ENCODE results near the gene SIRT6.

DNA sequence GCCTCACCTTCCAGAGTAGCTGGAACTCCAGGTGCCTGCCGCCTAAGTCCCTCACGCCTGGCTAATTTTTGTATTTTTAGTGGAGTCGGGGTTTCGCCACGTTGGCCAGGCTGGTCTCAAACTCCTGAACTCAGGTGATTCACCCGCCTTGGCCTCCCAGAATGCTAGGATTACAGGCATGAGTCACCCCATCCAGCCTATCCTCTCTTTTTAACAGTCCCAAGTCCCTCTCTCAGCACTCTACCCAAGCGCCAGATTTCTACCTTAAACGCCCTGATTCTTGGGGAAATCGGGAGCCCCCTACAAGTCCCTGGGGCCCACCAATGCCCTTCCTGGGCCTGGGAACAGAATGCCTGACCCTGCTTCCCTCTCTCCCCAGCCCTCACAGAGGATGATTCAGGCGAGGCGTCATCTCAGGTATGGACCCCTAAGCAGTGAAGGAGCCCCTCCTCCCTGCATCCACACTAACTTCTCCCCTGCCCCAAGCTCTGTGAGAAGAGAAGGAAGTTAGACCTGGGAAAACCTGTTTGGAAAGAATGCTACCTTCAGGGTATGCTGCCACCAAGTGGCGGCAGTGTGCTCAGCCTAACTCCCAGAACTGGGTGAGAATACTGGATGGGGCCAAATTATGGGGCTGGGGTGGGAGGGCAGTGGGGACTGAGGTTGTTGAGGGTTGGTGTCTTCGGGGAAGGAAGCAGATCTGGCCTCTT is 26.2 kb upstream of the SIRT6 start:
- TF ChIP-seq, protein P1, sequence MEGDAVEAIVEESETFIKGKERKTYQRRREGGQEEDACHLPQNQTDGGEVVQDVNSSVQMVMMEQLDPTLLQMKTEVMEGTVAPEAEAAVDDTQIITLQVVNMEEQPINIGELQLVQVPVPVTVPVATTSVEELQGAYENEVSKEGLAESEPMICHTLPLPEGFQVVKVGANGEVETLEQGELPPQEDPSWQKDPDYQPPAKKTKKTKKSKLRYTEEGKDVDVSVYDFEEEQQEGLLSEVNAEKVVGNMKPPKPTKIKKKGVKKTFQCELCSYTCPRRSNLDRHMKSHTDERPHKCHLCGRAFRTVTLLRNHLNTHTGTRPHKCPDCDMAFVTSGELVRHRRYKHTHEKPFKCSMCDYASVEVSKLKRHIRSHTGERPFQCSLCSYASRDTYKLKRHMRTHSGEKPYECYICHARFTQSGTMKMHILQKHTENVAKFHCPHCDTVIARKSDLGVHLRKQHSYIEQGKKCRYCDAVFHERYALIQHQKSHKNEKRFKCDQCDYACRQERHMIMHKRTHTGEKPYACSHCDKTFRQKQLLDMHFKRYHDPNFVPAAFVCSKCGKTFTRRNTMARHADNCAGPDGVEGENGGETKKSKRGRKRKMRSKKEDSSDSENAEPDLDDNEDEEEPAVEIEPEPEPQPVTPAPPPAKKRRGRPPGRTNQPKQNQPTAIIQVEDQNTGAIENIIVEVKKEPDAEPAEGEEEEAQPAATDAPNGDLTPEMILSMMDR (tag by site-specific recombination; IDR thresholded peaks at IDR 0.05): no peak
- TF ChIP-seq, protein P2, sequence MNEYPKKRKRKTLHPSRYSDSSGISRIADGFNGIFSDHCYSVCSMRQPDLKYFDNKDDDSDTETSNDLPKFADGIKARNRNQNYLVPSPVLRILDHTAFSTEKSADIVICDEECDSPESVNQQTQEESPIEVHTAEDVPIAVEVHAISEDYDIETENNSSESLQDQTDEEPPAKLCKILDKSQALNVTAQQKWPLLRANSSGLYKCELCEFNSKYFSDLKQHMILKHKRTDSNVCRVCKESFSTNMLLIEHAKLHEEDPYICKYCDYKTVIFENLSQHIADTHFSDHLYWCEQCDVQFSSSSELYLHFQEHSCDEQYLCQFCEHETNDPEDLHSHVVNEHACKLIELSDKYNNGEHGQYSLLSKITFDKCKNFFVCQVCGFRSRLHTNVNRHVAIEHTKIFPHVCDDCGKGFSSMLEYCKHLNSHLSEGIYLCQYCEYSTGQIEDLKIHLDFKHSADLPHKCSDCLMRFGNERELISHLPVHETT (tag by site-specific recombination; IDR thresholded peaks at IDR 0.05): no peak
- TF ChIP-seq ZNF707 (tag by site-specific recombination; IDR thresholded peaks at IDR 0.05) (no peak), ZNF274 (IDR thresholded peaks at IDR 0.05; ENCODE audit: low read length) (no peak), ZNF274 (tag by site-specific recombination; IDR thresholded peaks at IDR 0.05; ENCODE audit: borderline replicate concordance) (no peak), EGR2 (tag by site-specific recombination; IDR thresholded peaks at IDR 0.05; ENCODE audit: low read depth) (no peak), ZNF660 (tag by site-specific recombination; IDR thresholded peaks at IDR 0.05) (no peak), ZNF112 (tag by site-specific recombination; IDR thresholded peaks at IDR 0.05) (no peak), ZNF121 (tag by site-specific recombination; IDR thresholded peaks at IDR 0.05) (no peak), ZNF670 (tag by site-specific recombination; IDR thresholded peaks at IDR 0.05; ENCODE audit: low read depth) (no peak), ZNF23 (tag by site-specific recombination; IDR thresholded peaks at IDR 0.05; ENCODE audit: borderline replicate concordance) (no peak)
- TF ChIP-seq, protein P3, sequence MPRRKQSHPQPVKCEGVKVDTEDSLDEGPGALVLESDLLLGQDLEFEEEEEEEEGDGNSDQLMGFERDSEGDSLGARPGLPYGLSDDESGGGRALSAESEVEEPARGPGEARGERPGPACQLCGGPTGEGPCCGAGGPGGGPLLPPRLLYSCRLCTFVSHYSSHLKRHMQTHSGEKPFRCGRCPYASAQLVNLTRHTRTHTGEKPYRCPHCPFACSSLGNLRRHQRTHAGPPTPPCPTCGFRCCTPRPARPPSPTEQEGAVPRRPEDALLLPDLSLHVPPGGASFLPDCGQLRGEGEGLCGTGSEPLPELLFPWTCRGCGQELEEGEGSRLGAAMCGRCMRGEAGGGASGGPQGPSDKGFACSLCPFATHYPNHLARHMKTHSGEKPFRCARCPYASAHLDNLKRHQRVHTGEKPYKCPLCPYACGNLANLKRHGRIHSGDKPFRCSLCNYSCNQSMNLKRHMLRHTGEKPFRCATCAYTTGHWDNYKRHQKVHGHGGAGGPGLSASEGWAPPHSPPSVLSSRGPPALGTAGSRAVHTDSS (tag by site-specific recombination; IDR thresholded peaks at IDR 0.05): no peak
- TF ChIP-seq, protein P4, sequence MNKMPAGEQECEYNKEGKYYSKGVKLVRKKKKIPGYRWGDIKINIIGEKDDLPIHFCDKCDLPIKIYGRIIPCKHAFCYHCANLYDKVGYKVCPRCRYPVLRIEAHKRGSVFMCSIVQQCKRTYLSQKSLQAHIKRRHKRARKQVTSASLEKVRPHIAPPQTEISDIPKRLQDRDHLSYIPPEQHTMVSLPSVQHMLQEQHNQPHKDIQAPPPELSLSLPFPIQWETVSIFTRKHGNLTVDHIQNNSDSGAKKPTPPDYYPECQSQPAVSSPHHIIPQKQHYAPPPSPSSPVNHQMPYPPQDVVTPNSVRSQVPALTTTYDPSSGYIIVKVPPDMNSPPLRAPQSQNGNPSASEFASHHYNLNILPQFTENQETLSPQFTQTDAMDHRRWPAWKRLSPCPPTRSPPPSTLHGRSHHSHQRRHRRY (tag by site-specific recombination; IDR thresholded peaks at IDR 0.05): no peak

All from HEK293 (cell line).